GM19328 (cell line): ENCODE measurements around the gene FHL5.
"Not testable (repeated sequence)": the region's sequence is repeated elsewhere in the genome, so short reads cannot be mapped to it uniquely, and the experiment has no call there.

Experiments
- ATAC-seq: cut with Tn5 transposase; IDR thresholded peaks from one replicate; pipeline ENCODE4 v1.9.1; 2021; ENCODE audit warnings: mild to moderate bottlenecking, moderate library complexity; ENCODE audit not compliant: unreplicated experiment

The FHL5 gene

GRCh38 chr6:96608074-96608473, 45.1 kb downstream of the FHL5 start:
- no peak for ATAC-seq

GRCh38 chr6:96610019-96610418, 47.1 kb downstream of the FHL5 start:
- peak; percentile 34 for ATAC-seq

GRCh38 chr6:96611342-96611991, 48.5 kb downstream of the FHL5 start:
- peak; percentile 71 for ATAC-seq

GRCh38 chr6:96613291-96613999, 50.5 kb downstream of the FHL5 start:
- no peak for ATAC-seq

GRCh38 chr6:96620851-96621250, 57.9 kb downstream of the FHL5 start:
- ATAC-seq, result no peak

- ATAC-seq, result no peak
Observed at GRCh38 chr6:96621983-96622382, 59.1 kb downstream of the FHL5 start.

- peak; percentile 41 for ATAC-seq
Observed at GRCh38 chr6:96624957-96625356, 62.0 kb downstream of the FHL5 start.

- ATAC-seq, result peak; percentile 88
Observed at GRCh38 chr6:96626759-96627364, 63.9 kb downstream of the FHL5 start.

- ATAC-seq, result no peak
Observed at GRCh38 chr6:96631248-96631647, 68.3 kb downstream of the FHL5 start.

- not testable (repeated sequence) for ATAC-seq
Observed at GRCh38 chr6:96637979-96638378, 75.1 kb downstream of the FHL5 start.

- no peak for ATAC-seq
Observed at GRCh38 chr6:96645106-96645505, 82.2 kb downstream of the FHL5 start.

GRCh38 chr6:96649926-96650325, 87.0 kb downstream of the FHL5 start:
- peak; percentile 63 for ATAC-seq

GRCh38 chr6:96651816-96652215, 88.9 kb downstream of the FHL5 start:
- ATAC-seq, result peak; percentile 50

GRCh38 chr6:96652552-96652951, 89.6 kb downstream of the FHL5 start:
- no peak for ATAC-seq

GRCh38 chr6:96653181-96653580, 90.3 kb downstream of the FHL5 start:
- ATAC-seq, result no peak

- no peak for ATAC-seq
Observed at GRCh38 chr6:96656567-96656966, 93.6 kb downstream of the FHL5 start.

- ATAC-seq, result no peak
Observed at GRCh38 chr6:96657344-96657743, 94.4 kb downstream of the FHL5 start.

- ATAC-seq, result peak; percentile 49
Observed at GRCh38 chr6:96659084-96659845, 96.3 kb downstream of the FHL5 start.
